ENCODE measurements around the gene AOC1. TPM values are rescaled to one million over a fixed set of nuclear protein-coding genes. Genes with fewer than 3 reads are reported as not detected.

The AOC1 gene
- total RNA-seq, 2 donors from 2014 or later, result not detected

GRCh38 chr7:150835019-150835418 is 17.3 kb upstream of the AOC1 start:
- ATAC-seq (ENCODE audit: insufficient number of reproducible peaks, low FRiP score, low read depth) (no peak), DNase-seq (ENCODE audit: low spot score) (no peak)
- H3K27ac ChIP-seq, result no peak overlapping the region
- no peaks in the 10 kb centered on the region for H3K36me3 ChIP-seq
- H3K4me3 ChIP-seq, result no peak overlapping the region
- H3K9me3 ChIP-seq, result no peaks in the 10 kb centered on the region
- H3K4me1 ChIP-seq (ENCODE audit: control insufficient read depth in 1 of 2, low read depth in 2 of 2), result no peaks in the 10 kb centered on the region
- no peaks in the 10 kb centered on the region for H3K27me3 ChIP-seq (replicated peaks; ENCODE audit: insufficient read depth)
- no peak for TF ChIP-seq CTCF (IDR thresholded peaks at IDR 0.05)

GRCh38 chr7:150835702-150836280 is 16.5 kb upstream of the AOC1 start:
- no peak for TF ChIP-seq CTCF (IDR thresholded peaks at IDR 0.05)
- ATAC-seq (ENCODE audit: insufficient number of reproducible peaks, low FRiP score, low read depth) (no peak), DNase-seq (ENCODE audit: low spot score) (no peak)
- Histone ChIP-seq H3K4me1 (ENCODE audit: control insufficient read depth in 1 of 2, low read depth in 2 of 2) (no peaks in the 10 kb centered on the region), H3K27ac (no peak overlapping the region), H3K27me3 (replicated peaks; ENCODE audit: insufficient read depth) (no peaks in the 10 kb centered on the region), H3K9me3 (no peaks in the 10 kb centered on the region), H3K4me3 (no peak overlapping the region), H3K36me3 (no peaks in the 10 kb centered on the region)

- Histone ChIP-seq H3K27ac (no peak overlapping the region), H3K4me3 (no peak overlapping the region), H3K27me3 (replicated peaks; ENCODE audit: insufficient read depth) (no peaks in the 10 kb centered on the region), H3K9me3 (no peaks in the 10 kb centered on the region), H3K36me3 (no peaks in the 10 kb centered on the region), H3K4me1 (ENCODE audit: control insufficient read depth in 1 of 2, low read depth in 2 of 2) (no peaks in the 10 kb centered on the region)
- no peak for ATAC-seq (ENCODE audit: insufficient number of reproducible peaks, low FRiP score, low read depth)
- no peak for DNase-seq (ENCODE audit: low spot score)
- TF ChIP-seq CTCF (IDR thresholded peaks at IDR 0.05), result no peak
Measured at GRCh38 chr7:150838965-150839650, 13.2 kb upstream of the AOC1 start.

- Histone ChIP-seq H3K36me3 (no peaks in the 10 kb centered on the region), H3K4me3 (no peak overlapping the region), H3K27me3 (replicated peaks; ENCODE audit: insufficient read depth) (no peaks in the 10 kb centered on the region), H3K27ac (no peak overlapping the region), H3K4me1 (ENCODE audit: control insufficient read depth in 1 of 2, low read depth in 2 of 2) (no peaks in the 10 kb centered on the region), H3K9me3 (no peaks in the 10 kb centered on the region)
- no peak for ATAC-seq (ENCODE audit: insufficient number of reproducible peaks, low FRiP score, low read depth)
- no peak for TF ChIP-seq CTCF (IDR thresholded peaks at IDR 0.05)
- no peak for DNase-seq (ENCODE audit: low spot score)
Measured at GRCh38 chr7:150842018-150842417, 10.3 kb upstream of the AOC1 start.

- ATAC-seq (ENCODE audit: insufficient number of reproducible peaks, low FRiP score, low read depth) (no peak), DNase-seq (ENCODE audit: low spot score) (no peak)
- no peak overlapping the region for H3K27ac ChIP-seq
- no peak for TF ChIP-seq CTCF (IDR thresholded peaks at IDR 0.05)
- no peaks in the 10 kb centered on the region for H3K36me3 ChIP-seq
- no peaks in the 10 kb centered on the region for H3K4me1 ChIP-seq (ENCODE audit: control insufficient read depth in 1 of 2, low read depth in 2 of 2)
- H3K4me3 ChIP-seq, result no peak overlapping the region
- H3K27me3 ChIP-seq (replicated peaks; ENCODE audit: insufficient read depth), result no peaks in the 10 kb centered on the region
- no peaks in the 10 kb centered on the region for H3K9me3 ChIP-seq
Measured at GRCh38 chr7:150842716-150843115, 9.6 kb upstream of the AOC1 start.

Measured in thoracic aorta (tissue), 2 donors.